ENCODE results near the gene STRN.
A peak's percentile ranks its signal among the peaks of the same experiment; 100 is the strongest.

Gene STRN

DNA sequence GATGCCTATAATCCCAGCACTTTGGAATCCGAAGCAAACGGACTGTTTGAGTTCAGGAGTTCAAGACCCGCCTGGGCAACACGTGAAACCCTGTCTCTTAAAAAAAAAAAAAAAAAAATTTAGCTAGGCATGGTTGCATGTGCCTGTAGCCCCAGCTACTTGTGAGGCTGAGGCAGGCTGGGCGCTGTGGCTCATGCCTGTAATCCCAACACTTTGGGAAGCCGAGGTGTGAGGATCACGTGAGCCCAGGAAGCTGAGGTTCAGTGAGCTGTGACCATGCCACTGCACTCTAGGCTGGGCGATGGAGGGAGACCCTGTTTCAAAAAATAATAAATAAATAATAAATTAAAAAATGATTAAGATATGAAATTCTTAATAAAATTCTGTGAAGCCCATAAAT, 9.0 kb upstream of the STRN start:
- Mint-ChIP-seq H3K27me3 (no peaks in the 10 kb centered on the region), H3K9me3 (ENCODE audit: low read depth) (no peaks in the 10 kb centered on the region), H3K36me3 (peaks cover 6% of the 10 kb centered on the region), H3K4me3 (no peak overlapping the region), H3K27ac (no peak overlapping the region), H3K4me1 (ENCODE audit: low read depth) (no peaks in the 10 kb centered on the region)

DNA sequence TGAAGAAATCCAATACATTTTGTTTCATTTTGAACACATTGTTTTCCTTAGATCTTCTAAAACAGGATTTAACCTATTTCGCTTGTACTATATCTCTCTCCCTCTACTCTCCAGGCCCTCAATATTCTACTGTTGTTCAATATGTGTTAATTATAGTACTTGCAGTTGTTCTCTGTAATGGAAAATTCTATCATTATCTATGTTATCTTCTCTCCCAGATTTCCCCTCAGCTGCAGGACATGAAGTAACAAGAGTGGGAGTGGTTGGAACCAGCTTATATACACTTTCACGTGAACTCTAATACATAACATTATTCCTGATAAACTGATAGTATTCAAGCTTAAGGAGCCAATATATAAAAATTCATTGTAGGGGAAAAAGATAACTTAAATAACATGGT, 7.0 kb upstream of the STRN start:
- Mint-ChIP-seq H3K4me3 (no peak overlapping the region), H3K27me3 (no peaks in the 10 kb centered on the region), H3K27ac (no peak overlapping the region), H3K4me1 (ENCODE audit: low read depth) (no peaks in the 10 kb centered on the region), H3K36me3 (peaks cover under 1% of the 10 kb centered on the region), H3K9me3 (ENCODE audit: low read depth) (no peaks in the 10 kb centered on the region)

- H3K27ac Mint-ChIP-seq: no peak overlapping the region
- no peak overlapping the region for H3K4me3 Mint-ChIP-seq
- peaks cover 10% of the 10 kb centered on the region for H3K4me1 Mint-ChIP-seq (ENCODE audit: low read depth)
- H3K9me3 Mint-ChIP-seq (ENCODE audit: low read depth): no peaks in the 10 kb centered on the region
- H3K36me3 Mint-ChIP-seq: no peaks in the 10 kb centered on the region
- H3K27me3 Mint-ChIP-seq: no peaks in the 10 kb centered on the region
These were observed 5.7 kb upstream of the STRN start for GRCh38 chr2:36971990-36972389.

GRCh38 chr2:36967236-36967876, 1.0 kb upstream of the STRN start:
- Mint-ChIP-seq H3K27me3 (no peaks in the 10 kb centered on the region), H3K4me3 (peak overlapping the region; percentile 94), H3K36me3 (no peaks in the 10 kb centered on the region), H3K27ac (peak overlapping the region; percentile 95), H3K9me3 (ENCODE audit: low read depth) (no peaks in the 10 kb centered on the region), H3K4me1 (ENCODE audit: low read depth) (peaks cover 40% of the 10 kb centered on the region)

- Mint-ChIP-seq H3K36me3 (peaks cover 2% of the 10 kb centered on the region), H3K27ac (peak overlapping the region; percentile 83), H3K4me1 (ENCODE audit: low read depth) (peaks cover 50% of the 10 kb centered on the region)
These were observed 476 bp downstream of the STRN start for GRCh38 chr2:36965751-36966369.

GRCh38 chr2:36965206-36965605, 1.1 kb downstream of the STRN start:
- peaks cover 2% of the 10 kb centered on the region for H3K36me3 Mint-ChIP-seq
- peaks cover 54% of the 10 kb centered on the region for H3K4me1 Mint-ChIP-seq (ENCODE audit: low read depth)
- H3K27ac Mint-ChIP-seq: peak overlapping the region; percentile 83
- H3K9me3 Mint-ChIP-seq (ENCODE audit: low read depth): no peaks in the 10 kb centered on the region
- peak overlapping the region; percentile 98 for H3K4me3 Mint-ChIP-seq
- H3K27me3 Mint-ChIP-seq: no peaks in the 10 kb centered on the region

More at GRCh38 chr2:36965751-36966369, 476 bp downstream of the STRN start:
- no peaks in the 10 kb centered on the region for H3K27me3 Mint-ChIP-seq
- no peaks in the 10 kb centered on the region for H3K9me3 Mint-ChIP-seq (ENCODE audit: low read depth)
- peak overlapping the region; percentile 98 for H3K4me3 Mint-ChIP-seq

DNA sequence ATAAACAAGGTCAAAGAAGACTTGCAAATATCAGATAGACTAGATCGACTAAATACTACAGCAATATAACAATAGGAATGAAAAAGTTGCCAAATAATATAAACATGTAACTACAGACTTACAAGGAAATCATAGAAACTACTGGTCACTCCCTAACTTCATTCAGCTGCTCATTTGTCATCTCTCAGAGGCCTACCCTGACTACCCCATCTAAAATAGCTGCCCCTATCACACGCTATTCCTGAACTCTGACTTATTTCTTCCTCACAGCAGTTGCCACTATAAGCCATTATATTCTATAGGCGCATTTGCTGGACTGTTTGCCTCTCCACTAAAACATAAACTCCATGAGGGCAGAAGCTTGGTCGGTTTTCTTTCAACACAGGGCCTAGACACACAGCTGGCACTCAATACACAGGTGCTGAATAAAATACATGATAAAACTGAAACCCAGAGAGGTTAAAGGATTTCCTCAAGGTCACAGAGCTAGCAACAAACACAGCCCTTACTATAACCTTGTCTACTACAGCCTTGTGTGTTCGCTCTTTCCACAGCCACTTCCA, 1.8 kb downstream of the STRN start:
- Mint-ChIP-seq H3K27me3 (no peaks in the 10 kb centered on the region), H3K27ac (no peak overlapping the region), H3K4me1 (ENCODE audit: low read depth) (peaks cover 58% of the 10 kb centered on the region), H3K36me3 (peaks cover 2% of the 10 kb centered on the region), H3K9me3 (ENCODE audit: low read depth) (no peaks in the 10 kb centered on the region), H3K4me3 (peak overlapping the region; percentile 98)

- Mint-ChIP-seq H3K4me3 (no peak overlapping the region), H3K27me3 (no peaks in the 10 kb centered on the region), H3K4me1 (ENCODE audit: low read depth) (peaks cover 61% of the 10 kb centered on the region), H3K27ac (no peak overlapping the region), H3K9me3 (ENCODE audit: low read depth) (no peaks in the 10 kb centered on the region), H3K36me3 (peaks cover 2% of the 10 kb centered on the region)
These were observed 2.6 kb downstream of the STRN start for GRCh38 chr2:36963734-36964133.

DNA sequence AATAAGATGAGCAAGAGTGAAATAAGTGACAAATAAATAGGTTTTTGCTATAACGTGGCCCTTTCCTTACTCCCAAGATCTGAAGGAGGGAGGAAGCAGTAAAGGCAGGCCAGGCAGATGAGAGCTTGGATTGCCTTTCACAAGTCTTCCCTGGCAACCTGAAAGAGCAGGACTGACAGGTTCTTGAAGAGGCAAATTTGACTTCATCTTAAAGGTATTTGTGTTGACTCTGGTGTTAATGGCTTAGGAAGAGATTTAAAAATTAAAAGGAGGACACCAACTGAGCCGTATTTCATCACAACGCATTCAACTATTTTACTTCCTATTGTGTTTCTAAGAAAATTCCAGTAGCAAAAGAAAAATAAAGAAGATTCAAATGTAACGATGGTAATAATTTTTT, 3.2 kb downstream of the STRN start:
- peaks cover 6% of the 10 kb centered on the region for H3K36me3 Mint-ChIP-seq
- H3K4me1 Mint-ChIP-seq (ENCODE audit: low read depth): peaks cover 66% of the 10 kb centered on the region
- H3K9me3 Mint-ChIP-seq (ENCODE audit: low read depth): no peaks in the 10 kb centered on the region
- H3K27me3 Mint-ChIP-seq: no peaks in the 10 kb centered on the region
- no peak overlapping the region for H3K4me3 Mint-ChIP-seq
- no peak overlapping the region for H3K27ac Mint-ChIP-seq

- H3K4me3 Mint-ChIP-seq: no peak overlapping the region
- no peaks in the 10 kb centered on the region for H3K9me3 Mint-ChIP-seq (ENCODE audit: low read depth)
- H3K27ac Mint-ChIP-seq: no peak overlapping the region
- H3K27me3 Mint-ChIP-seq: no peaks in the 10 kb centered on the region
- H3K36me3 Mint-ChIP-seq: peaks cover 7% of the 10 kb centered on the region
- peaks cover 63% of the 10 kb centered on the region for H3K4me1 Mint-ChIP-seq (ENCODE audit: low read depth)
These were observed 5.6 kb downstream of the STRN start for GRCh38 chr2:36960773-36961172.

- peaks cover 61% of the 10 kb centered on the region for H3K4me1 Mint-ChIP-seq (ENCODE audit: low read depth)
- H3K9me3 Mint-ChIP-seq (ENCODE audit: low read depth): no peaks in the 10 kb centered on the region
- H3K4me3 Mint-ChIP-seq: no peak overlapping the region
- no peaks in the 10 kb centered on the region for H3K27me3 Mint-ChIP-seq
- no peak overlapping the region for H3K27ac Mint-ChIP-seq
- H3K36me3 Mint-ChIP-seq: peaks cover 9% of the 10 kb centered on the region
These were observed 6.2 kb downstream of the STRN start for GRCh38 chr2:36960005-36960675.

GRCh38 chr2:36954977-36955607, 11.2 kb downstream of the STRN start:
- H3K27me3 Mint-ChIP-seq: no peaks in the 10 kb centered on the region
- no peaks in the 10 kb centered on the region for H3K9me3 Mint-ChIP-seq (ENCODE audit: low read depth)
- peaks cover 9% of the 10 kb centered on the region for H3K36me3 Mint-ChIP-seq
- no peak overlapping the region for H3K4me3 Mint-ChIP-seq
- H3K27ac Mint-ChIP-seq: no peak overlapping the region
- H3K4me1 Mint-ChIP-seq (ENCODE audit: low read depth): peaks cover 48% of the 10 kb centered on the region

DNA sequence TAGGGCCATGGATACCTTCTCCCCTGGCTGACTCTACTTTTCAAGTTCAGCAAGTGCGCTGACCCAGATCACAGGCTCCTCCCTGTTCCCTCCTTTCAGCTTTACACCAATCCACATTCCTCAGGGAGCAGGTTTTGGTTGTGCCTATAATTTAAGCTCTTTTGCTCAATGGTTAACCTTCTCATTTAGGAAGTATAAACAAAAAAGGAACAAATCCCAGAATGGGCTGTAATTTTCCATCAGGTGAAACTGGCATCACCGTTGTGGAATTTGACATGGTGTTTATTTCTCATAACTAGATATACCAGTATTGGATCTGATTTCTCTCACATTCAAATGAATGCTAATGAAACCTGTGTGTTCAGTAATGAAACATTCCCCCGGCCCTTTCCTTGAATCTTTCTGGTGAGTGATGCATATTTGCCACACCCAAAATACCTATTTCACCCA, 13.6 kb downstream of the STRN start:
- H3K36me3 Mint-ChIP-seq: peaks cover 5% of the 10 kb centered on the region
- no peak overlapping the region for H3K4me3 Mint-ChIP-seq
- H3K27ac Mint-ChIP-seq: no peak overlapping the region
- H3K9me3 Mint-ChIP-seq (ENCODE audit: low read depth): no peaks in the 10 kb centered on the region
- H3K4me1 Mint-ChIP-seq (ENCODE audit: low read depth): peaks cover 49% of the 10 kb centered on the region
- H3K27me3 Mint-ChIP-seq: no peaks in the 10 kb centered on the region

DNA sequence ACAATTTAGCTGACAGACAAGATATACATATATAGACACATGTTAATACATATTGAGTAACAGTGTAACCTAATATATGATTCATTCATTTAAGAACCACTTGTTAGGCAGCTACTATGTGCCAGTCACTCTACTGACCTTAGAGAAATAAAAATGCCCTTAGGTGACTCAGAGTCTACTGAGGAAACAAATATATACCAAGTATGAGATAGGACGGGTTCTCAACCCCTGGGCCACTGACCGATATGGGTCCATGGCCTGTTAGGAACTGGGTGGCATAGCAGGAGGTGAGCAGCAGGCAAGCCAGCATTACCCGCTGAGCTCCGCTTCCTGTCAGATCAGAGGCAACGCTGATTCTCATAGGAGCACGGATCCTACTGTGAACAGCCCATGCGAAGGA, 14.8 kb downstream of the STRN start:
- Mint-ChIP-seq H3K9me3 (ENCODE audit: low read depth) (no peaks in the 10 kb centered on the region), H3K4me3 (no peak overlapping the region), H3K4me1 (ENCODE audit: low read depth) (peaks cover 44% of the 10 kb centered on the region), H3K36me3 (peaks cover 5% of the 10 kb centered on the region), H3K27ac (no peak overlapping the region), H3K27me3 (no peaks in the 10 kb centered on the region)

DNA sequence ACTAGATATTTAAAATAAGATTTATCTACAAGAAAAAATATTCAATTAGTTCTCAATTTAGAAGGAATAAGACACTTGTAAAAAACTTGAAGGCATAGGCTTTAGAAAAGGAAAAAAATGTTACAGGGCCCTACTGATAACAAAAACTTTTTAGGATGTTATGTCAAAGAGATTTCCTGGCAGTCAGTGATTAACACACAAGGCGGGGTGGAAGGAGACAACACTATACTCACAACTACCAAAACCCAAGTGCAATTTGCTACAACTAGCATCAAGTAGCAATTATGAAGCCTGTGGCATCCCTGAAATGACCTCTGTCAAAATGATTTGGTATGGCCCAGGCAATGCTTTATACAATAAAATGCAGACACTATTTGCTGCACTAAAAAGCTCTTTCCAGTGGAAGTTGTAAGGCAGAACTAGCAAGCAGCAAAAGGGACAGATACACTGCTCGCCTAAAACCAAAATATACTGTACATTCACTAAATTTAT, 15.3 kb downstream of the STRN start:
- Mint-ChIP-seq H3K27me3 (no peaks in the 10 kb centered on the region), H3K27ac (peak overlapping the region; percentile 2), H3K9me3 (ENCODE audit: low read depth) (no peaks in the 10 kb centered on the region), H3K36me3 (peaks cover 5% of the 10 kb centered on the region), H3K4me3 (no peak overlapping the region), H3K4me1 (ENCODE audit: low read depth) (peaks cover 40% of the 10 kb centered on the region)
